ENCODE results near the gene SCAMP5.

The SCAMP5 gene

GRCh38 chr15:75030424-75030823, 35.1 kb downstream of the SCAMP5 start:
- no peak for TF ChIP-seq CTCF (IDR thresholded peaks at IDR 0.05; ENCODE audit: insufficient read depth, low read depth, low read length, missing control alignments)
- H3K4me3 ChIP-seq (ENCODE audit: low read length), result no peak overlapping the region
- no peak for DNase-seq (ENCODE audit: low read depth)

GRCh38 chr15:75031848-75032247, 36.5 kb downstream of the SCAMP5 start:
- no peak for TF ChIP-seq CTCF (IDR thresholded peaks at IDR 0.05; ENCODE audit: insufficient read depth, low read depth, low read length, missing control alignments)
- no peak overlapping the region for H3K4me3 ChIP-seq (ENCODE audit: low read length)
- no peak for DNase-seq (ENCODE audit: low read depth)

- no peak for DNase-seq (ENCODE audit: low read depth)
- TF ChIP-seq CTCF (IDR thresholded peaks at IDR 0.05; ENCODE audit: insufficient read depth, low read depth, low read length, missing control alignments), result no peak
- no peak overlapping the region for H3K4me3 ChIP-seq (ENCODE audit: low read length)
Measured at GRCh38 chr15:75032395-75032794, 37.0 kb downstream of the SCAMP5 start.

GRCh38 chr15:75033809-75034208, 38.4 kb downstream of the SCAMP5 start:
- no peak overlapping the region for H3K4me3 ChIP-seq (ENCODE audit: low read length)
- TF ChIP-seq CTCF (IDR thresholded peaks at IDR 0.05; ENCODE audit: insufficient read depth, low read depth, low read length, missing control alignments), result no peak
- no peak for DNase-seq (ENCODE audit: low read depth)

GRCh38 chr15:75034615-75035014, 39.3 kb downstream of the SCAMP5 start:
- TF ChIP-seq CTCF (IDR thresholded peaks at IDR 0.05; ENCODE audit: insufficient read depth, low read depth, low read length, missing control alignments), result no peak
- no peak overlapping the region for H3K4me3 ChIP-seq (ENCODE audit: low read length)
- no peak for DNase-seq (ENCODE audit: low read depth)

GRCh38 chr15:75036212-75036616, 40.9 kb downstream of the SCAMP5 start:
- DNase-seq (ENCODE audit: low read depth), result peak; percentile 88
- H3K4me3 ChIP-seq (ENCODE audit: low read length), result no peak overlapping the region
- TF ChIP-seq CTCF (IDR thresholded peaks at IDR 0.05; ENCODE audit: insufficient read depth, low read depth, low read length, missing control alignments), result no peak

- DNase-seq (ENCODE audit: low read depth), result no peak
- no peak overlapping the region for H3K4me3 ChIP-seq (ENCODE audit: low read length)
- no peak for TF ChIP-seq CTCF (IDR thresholded peaks at IDR 0.05; ENCODE audit: insufficient read depth, low read depth, low read length, missing control alignments)
Measured at GRCh38 chr15:75037685-75038084, 42.3 kb downstream of the SCAMP5 start.

Data from epithelial cell of esophagus (primary cell).